NCI-H146 treated with DMSO at 0.1 percent for 48 hours (cell line): ENCODE measurements around the gene ATF3.

Experiments
- DNase-seq: peaks from one replicate; lab custom pipeline; 2025; ENCODE audit not compliant: unreplicated experiment; lab: John Stamatoyannopoulos, UW

Gene ATF3, protein sequence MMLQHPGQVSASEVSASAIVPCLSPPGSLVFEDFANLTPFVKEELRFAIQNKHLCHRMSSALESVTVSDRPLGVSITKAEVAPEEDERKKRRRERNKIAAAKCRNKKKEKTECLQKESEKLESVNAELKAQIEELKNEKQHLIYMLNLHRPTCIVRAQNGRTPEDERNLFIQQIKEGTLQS

DNA sequence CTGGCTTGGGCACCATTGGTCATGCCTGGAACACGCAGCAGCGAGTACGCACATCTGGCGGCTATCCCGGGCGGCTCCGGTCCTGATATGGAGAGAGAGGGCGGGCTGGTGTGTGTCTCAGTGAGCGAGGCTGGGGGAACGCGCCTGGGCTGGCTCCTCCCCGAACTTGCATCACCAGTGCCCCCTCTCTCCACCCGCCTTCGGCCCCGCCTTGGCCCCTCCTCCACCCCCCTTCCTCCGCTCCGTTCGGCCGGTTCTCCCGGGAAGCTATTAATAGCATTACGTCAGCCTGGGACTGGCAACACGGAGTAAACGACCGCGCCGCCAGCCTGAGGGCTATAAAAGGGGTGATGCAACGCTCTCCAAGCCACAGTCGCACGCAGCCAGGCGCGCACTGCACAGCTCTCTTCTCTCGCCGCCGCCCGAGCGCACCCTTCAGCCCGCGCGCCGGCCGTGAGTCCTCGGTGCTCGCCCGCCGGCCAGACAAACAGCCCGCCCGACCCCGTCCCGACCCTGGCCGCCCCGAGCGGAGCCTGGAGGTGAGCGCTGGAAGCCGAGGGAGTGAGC lies at the start of gene ATF3:
ATF3 (plus strand) TSS at position 370 of the 567 bp plus-strand sequence. CDS start 6,261 bp downstream, outside the sequence.
- DNase-seq: peak; percentile 88

DNA sequence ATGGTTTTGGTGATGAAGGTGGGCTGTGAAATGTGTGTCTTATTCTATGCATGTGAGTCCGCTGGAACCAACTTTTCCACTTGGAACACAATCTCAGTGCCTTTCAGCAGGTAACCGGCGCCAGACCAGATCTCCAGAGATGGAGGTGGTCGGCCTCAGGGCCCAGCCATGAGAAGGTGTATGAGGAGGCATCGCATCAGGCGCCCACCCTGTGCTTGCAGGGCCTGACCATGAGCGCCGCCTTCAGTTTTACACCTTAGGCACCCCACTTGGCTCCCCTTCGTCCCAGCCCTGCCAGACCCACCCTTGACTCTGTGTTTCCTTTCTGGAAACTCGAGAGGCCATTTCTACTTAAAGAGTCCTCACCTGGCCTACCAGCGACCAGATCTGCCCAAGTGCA lies 48.6 kb upstream of the ATF3 start:
- DNase-seq: no peak

DNA sequence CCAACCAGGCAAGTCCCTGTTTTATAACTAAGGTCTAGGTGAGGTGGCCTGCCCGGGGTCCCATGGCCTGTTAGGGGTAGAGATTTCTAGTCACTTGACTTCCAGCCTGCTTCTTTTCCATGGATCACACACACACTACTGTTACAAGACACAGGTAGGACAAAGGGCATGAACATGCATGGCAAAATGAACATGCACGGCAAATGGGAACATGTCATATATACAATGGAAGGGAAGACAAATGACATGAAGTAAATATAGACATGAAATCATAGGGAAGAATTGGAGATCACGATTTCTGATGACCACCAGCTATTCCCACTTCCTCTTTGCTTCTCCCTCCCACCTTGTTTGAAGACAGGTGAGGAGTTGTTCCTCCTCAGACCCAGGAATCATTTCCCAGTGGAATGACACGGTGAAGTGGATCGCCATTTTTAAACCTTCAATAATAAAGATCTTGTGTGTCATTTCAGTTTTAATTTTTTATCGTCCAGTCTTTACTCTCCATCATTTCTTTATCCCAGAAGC lies 47.6 kb upstream of the ATF3 start:
- DNase-seq: no peak

DNA sequence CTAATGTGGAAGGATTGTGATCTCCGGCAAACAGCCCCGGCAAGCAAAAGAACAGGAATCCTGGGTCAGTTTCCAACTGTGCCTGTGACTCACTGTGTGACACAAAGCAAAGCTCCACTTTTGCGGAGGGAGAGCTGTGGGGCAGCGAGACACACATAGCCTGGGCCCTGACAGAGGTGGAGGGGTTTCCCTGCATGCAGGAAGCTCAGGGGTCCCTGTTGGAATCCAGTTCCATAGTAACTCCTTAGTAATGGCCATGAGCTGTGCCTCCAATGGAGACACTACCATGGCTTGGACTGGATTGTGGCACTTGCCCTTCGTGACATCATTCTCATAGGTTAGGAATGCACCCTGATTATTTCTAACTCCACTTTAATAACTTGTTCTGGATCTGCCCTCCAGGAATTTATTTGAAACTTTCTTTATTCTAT lies 47.0 kb upstream of the ATF3 start:
- DNase-seq: no peak

DNA sequence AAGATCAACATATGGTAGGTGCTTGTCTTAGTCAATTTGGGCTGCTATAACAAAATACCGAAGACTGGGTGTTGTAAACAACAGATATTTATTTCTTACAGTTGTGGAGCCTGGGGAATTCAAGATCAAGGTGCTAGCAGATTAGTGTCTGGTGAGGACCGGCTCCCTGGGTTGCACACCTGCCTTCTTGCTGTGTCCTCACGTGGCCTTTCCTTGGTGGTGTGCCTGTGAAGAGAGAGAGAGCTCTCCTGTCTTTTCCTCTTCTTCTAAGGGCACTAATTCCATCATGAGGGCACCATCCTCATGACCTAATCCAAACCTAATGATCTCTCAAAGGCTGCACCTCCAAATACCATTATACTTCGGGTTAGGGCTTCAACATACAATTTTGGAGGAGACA lies 45.8 kb upstream of the ATF3 start:
- no peak for DNase-seq

DNA sequence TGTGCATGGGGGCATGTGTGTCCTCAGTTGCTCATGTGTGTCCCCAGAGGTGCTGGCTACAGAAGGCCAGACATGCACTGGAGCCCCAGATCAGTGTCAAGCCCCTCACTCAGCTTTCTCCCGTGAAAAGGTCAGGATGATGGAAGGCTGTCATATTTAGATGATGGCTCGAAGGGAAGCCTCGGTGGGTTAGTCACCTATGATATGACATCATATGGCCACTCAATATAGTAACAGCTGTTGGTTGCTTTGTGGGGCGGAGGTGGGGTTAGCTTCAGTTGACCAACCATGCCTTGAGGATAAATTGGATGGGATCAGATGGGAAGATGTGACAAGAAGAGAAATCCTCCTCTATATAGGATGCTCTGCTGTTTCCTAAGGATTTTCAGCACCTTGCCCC lies 43.5 kb upstream of the ATF3 start:
- no peak for DNase-seq

DNA sequence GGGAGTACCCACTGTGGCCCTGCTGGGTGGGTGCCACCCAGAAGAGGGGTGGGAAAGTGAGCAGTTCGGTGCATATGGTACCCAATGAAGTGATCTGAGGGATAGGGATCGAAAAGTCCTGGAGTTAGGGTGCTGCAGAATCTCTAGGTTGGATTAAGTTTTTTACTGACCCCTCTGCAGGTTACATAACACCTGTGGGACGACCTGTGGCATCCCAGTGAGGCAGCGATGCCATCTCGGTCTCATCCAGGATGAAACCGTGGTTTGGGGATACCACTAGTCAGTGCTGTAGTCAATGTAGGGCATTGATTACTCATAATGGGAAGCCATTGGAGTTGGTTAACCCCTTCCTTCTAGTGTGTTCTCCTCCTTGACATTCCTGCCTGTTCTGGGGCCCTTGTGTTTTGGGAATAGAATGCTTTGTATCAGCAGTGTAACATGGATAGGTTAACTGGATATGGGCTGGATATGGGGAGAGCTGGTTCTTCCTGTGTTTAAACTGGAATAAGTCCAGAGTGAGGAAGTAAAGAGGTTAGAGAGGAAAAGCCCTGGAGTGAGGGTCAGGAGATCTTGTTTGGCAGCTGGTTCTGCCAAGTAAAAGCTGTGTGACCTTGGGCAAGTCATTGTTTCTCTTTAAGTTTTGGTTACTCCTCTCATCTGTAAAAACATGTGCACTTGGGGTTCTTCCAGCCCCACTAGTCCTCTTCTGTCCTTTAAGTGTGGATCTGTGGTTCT lies 42.8 kb upstream of the ATF3 start:
- DNase-seq: no peak

DNA sequence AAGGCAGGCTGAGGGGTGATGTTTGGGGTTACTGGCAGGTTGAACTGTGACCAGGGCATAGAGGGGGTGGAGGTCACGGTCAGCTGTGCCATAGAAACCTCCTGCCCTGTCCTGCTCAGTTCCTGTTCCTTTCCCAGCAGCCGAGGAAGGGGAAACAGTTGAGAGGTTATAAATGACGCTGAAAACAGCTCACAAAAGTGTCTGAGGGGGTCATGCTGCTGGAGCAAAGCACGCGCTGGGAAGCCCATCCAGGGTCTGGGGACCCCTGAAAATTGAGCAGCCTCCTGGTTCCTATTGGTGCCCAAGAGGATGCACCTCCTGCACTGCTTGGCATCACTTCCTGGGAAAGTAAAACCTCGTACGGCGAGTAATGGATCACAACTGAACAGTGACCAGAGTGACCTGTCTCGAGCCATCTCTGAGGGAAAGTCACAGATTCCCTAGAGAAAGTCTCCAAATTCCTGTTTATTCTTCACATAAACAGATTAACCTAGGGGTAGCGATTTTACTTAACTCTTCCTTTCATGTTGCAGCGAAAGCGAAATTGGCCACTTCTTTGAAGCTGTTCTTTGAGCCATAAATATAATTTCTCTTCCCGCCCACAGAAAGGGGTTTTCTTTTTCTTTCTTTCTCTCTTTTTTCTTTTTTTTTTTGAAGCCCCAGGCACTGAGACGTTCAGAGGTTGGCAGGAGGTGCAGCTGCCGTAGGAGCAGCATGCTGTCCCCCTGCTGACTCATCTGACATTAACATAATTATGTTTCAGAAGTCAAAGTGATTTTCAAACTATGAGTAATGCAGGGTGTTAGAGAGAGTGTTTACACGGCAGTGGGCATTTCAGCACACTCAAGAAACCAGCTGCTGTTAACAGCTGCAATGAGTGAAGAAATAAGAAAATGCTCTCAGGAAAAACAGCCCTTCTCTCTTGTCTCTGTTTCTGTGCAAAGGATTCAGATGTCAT lies 41.8 kb upstream of the ATF3 start:
- DNase-seq: peak; percentile 84

DNA sequence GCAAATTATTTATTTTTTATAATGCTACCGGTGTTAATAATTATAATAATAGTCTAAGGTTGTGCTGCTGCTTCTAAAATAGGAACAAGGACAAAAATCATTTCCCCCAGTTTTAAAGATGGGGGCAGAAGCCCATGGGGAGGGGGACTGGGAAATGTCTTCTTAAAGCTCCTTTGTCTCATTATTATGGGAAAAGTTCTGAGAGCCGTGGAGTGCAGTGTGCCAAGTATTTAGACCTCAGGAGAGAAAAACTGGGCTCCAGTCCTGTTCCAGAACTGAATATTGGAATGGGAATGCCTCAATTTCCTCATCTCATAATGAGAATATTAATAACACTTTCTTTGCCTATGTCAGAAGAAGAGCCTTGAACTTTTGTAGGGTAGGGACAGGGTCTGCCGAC lies 40.9 kb upstream of the ATF3 start:
- DNase-seq: no peak

DNA sequence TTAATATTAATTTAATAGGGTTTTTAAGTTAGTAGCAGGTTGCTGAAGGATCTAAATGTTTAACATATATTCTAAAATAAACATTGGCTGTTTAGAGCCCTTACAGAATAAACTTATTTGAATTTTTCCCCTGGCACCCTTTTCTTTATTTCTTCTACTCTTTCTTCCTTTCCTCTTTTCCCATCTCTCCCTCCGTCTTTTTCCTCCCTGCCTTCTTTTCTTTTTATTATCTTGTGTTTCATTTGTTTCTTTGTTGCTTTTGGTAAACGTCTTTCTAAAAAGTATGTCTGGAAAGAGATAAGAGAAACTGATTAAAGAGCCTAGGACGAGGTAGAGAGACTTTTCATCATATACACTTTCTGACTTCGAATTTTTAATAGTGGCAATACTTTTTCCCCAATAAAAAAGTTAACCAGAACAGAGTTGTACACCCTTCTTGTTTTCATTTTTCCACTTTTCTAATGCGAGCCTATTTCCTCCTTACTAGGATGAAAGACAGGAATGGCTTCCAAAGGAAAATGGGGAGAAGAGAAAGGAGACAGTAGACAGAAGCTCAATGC lies 39.5 kb upstream of the ATF3 start:
- no peak for DNase-seq

DNA sequence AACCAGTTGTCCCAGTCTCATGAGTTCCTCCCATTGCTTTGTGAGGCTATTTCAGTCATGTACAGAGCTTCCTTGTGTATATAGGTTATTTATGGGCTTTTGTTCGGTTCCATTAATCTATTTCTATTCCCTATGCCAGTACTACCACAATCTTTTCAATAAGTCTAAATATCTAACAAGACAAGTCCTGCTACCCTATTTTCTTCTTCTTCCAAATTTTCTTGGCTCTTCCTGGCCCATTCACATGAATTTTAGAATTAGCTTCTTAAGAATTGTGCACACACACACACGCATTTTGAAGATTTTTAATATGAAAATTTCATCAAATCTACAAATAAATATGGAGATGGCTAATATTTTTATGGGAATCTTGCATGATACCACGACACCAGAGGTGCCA lies 33.8 kb upstream of the ATF3 start:
- DNase-seq: no peak

DNA sequence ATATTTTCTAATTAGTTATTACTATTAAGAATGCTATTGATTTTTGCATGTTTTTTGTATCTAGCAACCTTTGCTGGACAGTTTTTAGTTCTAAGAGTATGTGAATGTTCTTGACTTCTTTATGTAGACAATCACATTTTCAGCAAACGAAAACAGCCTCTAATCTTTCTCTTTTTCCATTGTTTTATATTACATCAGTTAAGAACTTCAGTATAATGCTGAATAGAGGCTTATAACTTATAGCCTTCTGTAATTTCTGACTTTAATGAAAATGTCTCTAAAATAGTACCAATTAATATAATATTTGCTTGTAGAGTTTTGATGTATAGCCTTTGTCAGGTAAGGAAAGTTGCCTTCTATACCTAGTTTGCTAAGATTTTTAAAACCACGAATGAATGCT lies 33.2 kb upstream of the ATF3 start:
- DNase-seq: no peak

DNA sequence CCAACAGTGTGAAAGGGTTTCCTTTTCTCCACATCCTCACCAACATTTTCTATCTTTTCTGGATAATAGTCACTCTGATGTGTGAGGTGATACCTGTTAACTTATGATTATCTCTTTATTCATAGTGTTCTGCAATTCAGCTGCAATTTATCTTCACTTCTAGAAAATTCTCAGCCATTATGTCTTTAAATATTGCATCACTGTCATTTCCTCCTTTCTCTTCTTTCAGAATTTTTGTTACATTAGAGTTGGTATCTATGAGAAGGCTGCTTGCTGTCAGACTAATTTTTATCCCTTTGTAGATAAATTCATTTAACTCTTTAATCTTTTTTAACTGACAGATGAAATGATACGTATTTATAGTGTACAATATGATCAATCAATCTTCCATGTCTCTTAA lies 30.5 kb upstream of the ATF3 start:
- no peak for DNase-seq

DNA sequence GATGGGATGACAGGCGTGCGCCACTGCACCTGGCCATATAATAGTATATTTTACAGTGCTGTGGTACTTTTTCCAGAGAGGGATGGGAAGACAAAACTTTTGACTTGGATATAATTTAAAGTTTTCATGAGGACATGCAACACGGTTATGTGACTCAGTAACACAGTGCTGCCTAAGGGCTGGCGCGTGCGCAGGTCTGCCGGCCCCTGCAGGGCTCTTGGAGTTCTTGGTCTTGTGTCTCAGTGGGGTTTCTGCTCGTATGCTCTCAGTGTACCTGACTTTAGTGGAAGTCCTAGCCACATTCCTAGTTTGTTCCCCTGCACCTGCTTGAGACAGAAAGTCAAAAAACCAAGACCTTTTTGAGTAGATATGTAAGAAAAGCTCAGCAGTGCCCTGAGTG lies 27.5 kb upstream of the ATF3 start:
- no peak for DNase-seq

DNA sequence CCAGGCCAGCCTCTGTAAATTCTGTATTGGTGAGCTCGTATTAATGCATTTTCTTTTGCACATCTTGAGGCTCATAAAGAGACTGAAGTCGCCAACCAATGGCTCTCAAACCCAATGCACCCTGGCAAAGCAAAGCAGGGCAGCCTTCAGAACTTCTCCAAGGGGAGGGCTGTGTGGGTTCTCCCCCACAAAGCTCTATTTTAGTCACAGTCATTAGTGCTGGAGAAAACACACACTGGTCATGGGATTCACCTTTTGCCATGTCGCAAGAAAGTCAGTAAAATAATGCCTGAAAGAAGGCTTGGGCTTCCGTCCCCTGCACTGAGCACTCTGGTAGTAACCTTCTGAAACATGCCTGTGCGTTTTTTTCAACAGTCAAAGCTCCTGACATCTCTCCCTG lies 26.3 kb upstream of the ATF3 start:
- no peak for DNase-seq

DNA sequence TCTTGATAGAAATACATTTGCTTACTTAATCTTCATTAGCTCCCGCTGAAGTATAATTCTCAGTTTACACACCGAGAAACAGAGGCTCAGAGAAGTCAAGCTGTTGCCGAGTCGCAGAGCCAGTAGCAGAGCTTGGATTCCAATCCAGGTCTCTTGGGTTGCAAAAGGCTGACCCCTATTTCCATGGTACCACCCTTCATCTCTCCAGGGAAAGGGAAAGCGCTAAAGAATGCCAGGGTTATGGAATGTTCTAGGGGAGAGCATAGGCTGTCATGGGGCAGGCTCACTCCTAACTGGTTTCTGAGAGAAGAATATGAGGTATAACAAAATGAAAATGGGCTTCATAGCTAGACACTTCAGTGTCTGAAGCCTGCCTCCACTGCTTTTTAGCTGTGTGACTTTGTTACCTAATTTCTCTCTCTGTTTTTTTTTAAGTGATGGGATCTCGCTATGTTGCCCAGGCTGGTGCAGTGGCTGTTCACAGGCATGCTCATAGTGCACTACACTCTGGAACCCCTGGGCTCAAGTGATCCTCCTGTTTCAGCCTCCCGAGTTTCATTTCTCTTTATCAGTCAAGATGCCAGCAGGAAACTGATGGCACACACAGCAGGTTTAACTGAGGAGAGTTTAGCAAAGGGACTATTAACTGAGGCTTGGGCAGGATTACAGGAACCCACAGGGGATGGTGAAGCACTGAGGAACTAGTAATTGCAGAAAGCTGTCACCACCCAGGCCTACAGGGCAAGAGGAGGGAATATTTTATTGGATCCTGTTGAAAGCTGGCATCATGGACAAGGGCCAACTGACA lies 25.5 kb upstream of the ATF3 start:
- DNase-seq: no peak

DNA sequence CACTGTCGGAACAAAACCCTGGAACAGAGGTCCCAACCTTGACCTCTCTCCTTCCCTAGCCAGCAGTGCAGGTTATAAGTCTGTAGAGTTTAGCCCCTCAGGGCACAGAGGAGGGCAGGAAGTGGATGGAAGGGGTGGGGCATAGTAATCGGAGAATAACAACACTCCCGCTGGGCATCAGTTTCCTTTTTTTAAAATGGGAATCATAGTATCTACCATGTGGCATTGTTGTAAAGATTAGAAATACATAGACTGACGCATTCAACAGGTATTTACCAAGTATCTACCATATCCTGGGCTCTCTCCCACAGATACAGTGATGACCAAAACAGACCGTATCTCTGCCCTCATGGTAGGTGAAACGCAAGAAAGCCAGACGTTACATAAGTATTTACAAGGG lies 24.9 kb upstream of the ATF3 start:
- DNase-seq: no peak

DNA sequence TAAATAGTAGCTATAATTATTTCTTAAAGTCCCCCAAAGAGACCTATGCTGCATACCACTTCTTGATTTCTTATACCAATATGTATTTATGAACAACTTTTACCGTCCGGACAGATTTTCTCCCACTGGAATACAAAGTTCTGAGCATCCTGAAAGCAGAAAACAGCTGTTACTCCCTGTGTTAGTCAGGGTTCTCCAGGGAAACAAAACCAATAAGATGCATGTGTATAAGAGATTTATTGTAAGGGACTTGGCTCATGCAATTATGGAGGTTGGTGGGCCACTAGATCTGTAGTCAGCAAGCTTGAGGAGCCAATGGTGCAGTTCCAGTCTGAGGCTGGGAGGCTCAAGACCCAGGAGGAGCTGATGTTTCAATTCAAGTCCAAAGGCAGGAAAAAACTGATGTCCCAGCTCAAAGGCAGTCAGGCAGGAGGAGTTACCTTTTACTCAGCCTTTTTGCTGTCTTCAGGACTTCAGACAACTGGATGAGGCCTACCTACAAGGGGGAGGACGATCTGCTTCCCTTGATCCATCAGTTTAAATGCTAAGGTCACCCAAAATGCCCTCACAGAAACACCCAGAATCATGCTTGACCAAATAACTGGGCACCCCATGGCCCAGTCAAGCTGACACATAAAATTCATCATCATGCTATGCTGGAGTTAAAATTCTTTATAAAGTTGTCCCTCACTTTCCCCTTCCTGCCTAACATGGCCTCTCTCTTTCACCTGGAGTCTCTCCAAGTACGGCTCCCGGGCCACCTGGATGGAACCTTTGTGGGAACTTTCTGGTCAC lies 24.3 kb upstream of the ATF3 start:
- DNase-seq: no peak

DNA sequence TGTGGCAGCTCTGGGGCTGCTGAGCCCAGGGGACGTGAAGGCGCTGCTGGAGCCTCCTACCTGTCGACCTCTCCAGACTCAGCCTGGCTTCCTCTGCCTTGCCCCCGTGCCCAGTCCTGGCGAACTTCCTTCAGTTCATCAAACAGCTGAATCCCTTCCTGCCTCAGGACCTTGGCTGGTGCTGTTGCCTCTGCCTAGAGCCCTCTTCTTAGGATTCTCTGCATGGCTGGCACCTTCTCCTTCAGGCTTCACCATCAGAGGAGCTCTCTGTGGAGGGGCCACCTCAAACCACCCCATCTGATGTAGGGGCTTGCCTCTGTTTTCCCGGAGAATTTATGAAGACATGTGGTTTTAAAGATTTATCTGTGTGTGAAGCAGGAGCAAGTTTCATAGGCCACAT lies 23.4 kb upstream of the ATF3 start:
- DNase-seq: no peak
